ENCODE data around the gene SEMA3C.

The SEMA3C gene

GRCh38 chr7:80924090-80924489 lies 5.2 kb upstream of the SEMA3C start:
- no peak for DNase-seq

- peak; percentile 41 for DNase-seq
Measured at GRCh38 chr7:80923211-80923612, 4.4 kb upstream of the SEMA3C start.

- DNase-seq = no peak
Measured at GRCh38 chr7:80922253-80923049, 3.6 kb upstream of the SEMA3C start.

- DNase-seq = no peak
Measured at GRCh38 chr7:80921130-80921529, 2.3 kb upstream of the SEMA3C start.

GRCh38 chr7:80918399-80918798 lies 452 bp downstream of the SEMA3C start:
- no peak for DNase-seq

GRCh38 chr7:80916770-80917741 lies 1.8 kb downstream of the SEMA3C start:
- no peak for DNase-seq

GRCh38 chr7:80910228-80910627 lies 8.6 kb downstream of the SEMA3C start:
- no peak for DNase-seq

GRCh38 chr7:80908360-80908797 lies 10.5 kb downstream of the SEMA3C start:
- no peak for DNase-seq

GRCh38 chr7:80907612-80908011 lies 11.2 kb downstream of the SEMA3C start:
- no peak for DNase-seq

- no peak for DNase-seq
Measured at GRCh38 chr7:80907141-80907601, 11.7 kb downstream of the SEMA3C start.

- DNase-seq = no peak
Measured at GRCh38 chr7:80905334-80905733, 13.5 kb downstream of the SEMA3C start.

GRCh38 chr7:80902716-80903308 lies 16.0 kb downstream of the SEMA3C start:
- no peak for DNase-seq

- no peak for DNase-seq
Measured at GRCh38 chr7:80902019-80902418, 16.8 kb downstream of the SEMA3C start.

- no peak for DNase-seq
Measured at GRCh38 chr7:80900583-80901576, 18.0 kb downstream of the SEMA3C start.

- no peak for DNase-seq
Measured at GRCh38 chr7:80896906-80897598, 21.8 kb downstream of the SEMA3C start.

- DNase-seq = no peak
Measured at GRCh38 chr7:80895056-80895455, 23.8 kb downstream of the SEMA3C start.

GRCh38 chr7:80891259-80891544 lies 27.6 kb downstream of the SEMA3C start:
- DNase-seq = no peak

- DNase-seq = no peak
Measured at GRCh38 chr7:80890426-80891258, 28.2 kb downstream of the SEMA3C start.

- DNase-seq = no peak
Measured at GRCh38 chr7:80889525-80889924, 29.3 kb downstream of the SEMA3C start.

- DNase-seq = no peak
Measured at GRCh38 chr7:80885757-80886156, 33.1 kb downstream of the SEMA3C start.
